ENCODE results near the gene PNMA6E.

Gene PNMA6E
- total RNA-seq = 0 to 0.21 (median 0) reads per million in 9 experiments

- Mint-ChIP-seq H3K9me3 (no peaks in the 10 kb centered on the region), H3K4me1 (ENCODE audit: low read depth in 2 of 2) (no peaks in the 10 kb centered on the region), H3K27me3 (no peaks in the 10 kb centered on the region), H3K27ac (no peak within 1 kb of the TSS), H3K4me3 (no peak within 1 kb of the TSS), H3K36me3 (ENCODE audit: insufficient read depth) (no peaks in the 10 kb centered on the region)
- no peak for DNase-seq
- ATAC-seq (replicated peaks) = no peak
These were observed at the start of gene PNMA6E for GRCh38 chrX:153401133-153401764. PNMA6E (minus strand) TSS chrX:153401350; CDS start chrX:153398849, 2,501 bp downstream.

DNA sequence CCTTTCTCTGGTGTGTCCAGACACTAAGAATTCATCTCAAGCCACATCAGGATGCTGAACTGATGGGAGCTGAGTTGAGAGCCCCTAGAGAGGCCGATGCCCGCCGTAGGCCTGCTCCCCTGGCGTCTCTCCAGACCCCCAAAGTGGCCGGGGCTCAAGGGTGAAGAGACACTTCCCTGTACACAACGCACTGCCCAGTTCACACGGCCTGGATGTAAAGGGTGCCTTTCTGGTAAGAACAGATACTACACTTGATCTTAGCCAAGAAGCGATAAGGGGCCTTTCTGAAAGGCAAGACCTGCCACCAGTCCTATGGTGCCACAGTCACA lies 49.8 kb upstream of the PNMA6E start:
- ATAC-seq (replicated peaks) (no peak), DNase-seq (no peak)
- no peaks in the 10 kb centered on the region for H3K9me3 Mint-ChIP-seq
- H3K27ac Mint-ChIP-seq = no peak overlapping the region
- no peaks in the 10 kb centered on the region for H3K4me1 Mint-ChIP-seq (ENCODE audit: low read depth in 2 of 2)
- no peak overlapping the region for H3K4me3 Mint-ChIP-seq
- H3K27me3 Mint-ChIP-seq = no peaks in the 10 kb centered on the region
- peaks cover 5% of the 10 kb centered on the region for H3K36me3 Mint-ChIP-seq (ENCODE audit: insufficient read depth)

DNA sequence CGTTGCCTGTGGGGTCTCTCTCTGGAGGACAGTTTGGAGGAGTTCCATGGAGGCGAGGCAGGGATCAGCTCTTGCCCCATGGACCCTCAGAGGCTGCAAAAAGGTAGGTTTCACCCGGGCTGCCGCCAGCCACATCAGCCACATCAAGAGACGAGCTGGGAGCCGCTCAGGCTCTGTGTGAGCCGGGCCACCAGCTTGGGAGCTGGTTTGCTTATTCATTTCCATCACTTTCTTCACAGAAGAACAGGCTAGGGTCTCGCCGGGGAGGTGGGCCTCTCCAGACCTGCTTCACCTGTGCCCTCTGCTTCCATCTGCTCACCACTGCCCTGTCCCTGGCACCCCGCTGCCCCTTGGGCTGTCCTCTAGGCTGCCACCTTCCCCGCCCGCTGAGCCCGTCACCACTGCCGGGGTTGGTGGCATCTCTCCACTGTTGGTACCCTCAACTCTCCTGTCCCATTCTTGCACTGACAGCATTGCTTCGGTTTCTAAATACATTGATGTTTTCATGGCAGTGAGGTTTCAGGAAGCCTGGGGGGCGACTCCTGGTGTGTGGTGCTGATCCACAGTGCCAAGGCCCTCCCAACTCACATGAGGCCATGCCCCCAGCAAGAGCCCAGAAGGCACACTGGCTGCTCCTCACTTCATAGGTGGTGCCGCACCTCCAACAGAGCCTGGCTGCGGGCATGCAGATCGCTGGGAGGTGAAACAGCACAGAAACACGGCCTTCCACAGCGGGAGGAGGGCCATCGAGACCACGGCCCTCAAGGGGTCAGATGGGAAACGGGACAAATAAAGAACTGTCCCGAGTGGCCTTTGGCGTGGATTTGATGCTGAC lies 49.2 kb upstream of the PNMA6E start:
- Mint-ChIP-seq H3K9me3 (no peaks in the 10 kb centered on the region), H3K27ac (no peak overlapping the region), H3K4me1 (ENCODE audit: low read depth in 2 of 2) (no peaks in the 10 kb centered on the region), H3K36me3 (ENCODE audit: insufficient read depth) (peaks cover 5% of the 10 kb centered on the region), H3K4me3 (no peak overlapping the region), H3K27me3 (no peaks in the 10 kb centered on the region)
- no peak for ATAC-seq (replicated peaks)
- DNase-seq = no peak

- H3K4me1 Mint-ChIP-seq (ENCODE audit: low read depth in 2 of 2) = no peaks in the 10 kb centered on the region
- no peaks in the 10 kb centered on the region for H3K9me3 Mint-ChIP-seq
- peaks cover 5% of the 10 kb centered on the region for H3K36me3 Mint-ChIP-seq (ENCODE audit: insufficient read depth)
- H3K4me3 Mint-ChIP-seq = no peak overlapping the region
- H3K27ac Mint-ChIP-seq = peak overlapping the region in 1 of 2 donors; percentile 42
- no peaks in the 10 kb centered on the region for H3K27me3 Mint-ChIP-seq
- ATAC-seq (replicated peaks) (no peak), DNase-seq (no peak)
These were observed 48.4 kb upstream of the PNMA6E start for GRCh38 chrX:153449368-153450113.

GRCh38 chrX:153448556-153449367 lies 47.6 kb upstream of the PNMA6E start:
- DNase-seq = no peak
- no peak for ATAC-seq (replicated peaks)
- H3K27me3 Mint-ChIP-seq = no peaks in the 10 kb centered on the region
- H3K36me3 Mint-ChIP-seq (ENCODE audit: insufficient read depth) = peaks cover 5% of the 10 kb centered on the region
- no peak overlapping the region for H3K27ac Mint-ChIP-seq
- no peaks in the 10 kb centered on the region for H3K4me1 Mint-ChIP-seq (ENCODE audit: low read depth in 2 of 2)
- H3K4me3 Mint-ChIP-seq = no peak overlapping the region
- H3K9me3 Mint-ChIP-seq = no peaks in the 10 kb centered on the region

- no peaks in the 10 kb centered on the region for H3K36me3 Mint-ChIP-seq (ENCODE audit: insufficient read depth)
- no peak overlapping the region for H3K4me3 Mint-ChIP-seq
- H3K9me3 Mint-ChIP-seq = no peaks in the 10 kb centered on the region
- no peak overlapping the region for H3K27ac Mint-ChIP-seq
- no peaks in the 10 kb centered on the region for H3K27me3 Mint-ChIP-seq
- H3K4me1 Mint-ChIP-seq (ENCODE audit: low read depth in 2 of 2) = no peaks in the 10 kb centered on the region
- no peak for DNase-seq
- ATAC-seq (replicated peaks) = no peak
These were observed 46.4 kb upstream of the PNMA6E start for GRCh38 chrX:153447581-153447960.

- ATAC-seq (replicated peaks) (no peak), DNase-seq (no peak)
- no peaks in the 10 kb centered on the region for H3K9me3 Mint-ChIP-seq
- H3K27ac Mint-ChIP-seq = no peak overlapping the region
- H3K4me3 Mint-ChIP-seq = no peak overlapping the region
- no peaks in the 10 kb centered on the region for H3K4me1 Mint-ChIP-seq (ENCODE audit: low read depth in 2 of 2)
- H3K27me3 Mint-ChIP-seq = no peaks in the 10 kb centered on the region
- no peaks in the 10 kb centered on the region for H3K36me3 Mint-ChIP-seq (ENCODE audit: insufficient read depth)
These were observed 45.9 kb upstream of the PNMA6E start for GRCh38 chrX:153446950-153447580.

GRCh38 chrX:153446636-153446936 lies 45.4 kb upstream of the PNMA6E start:
- peak overlapping the region in 1 of 2 donors; percentile 54 for H3K27ac Mint-ChIP-seq

GRCh38 chrX:153445856-153446635 lies 44.9 kb upstream of the PNMA6E start, which contains the start of gene TREX2:
TREX2 (minus strand) TSS chrX:153446056; CDS start chrX:153445430, 626 bp downstream.
- Mint-ChIP-seq H3K36me3 (ENCODE audit: insufficient read depth) (no peaks in the 10 kb centered on the region), H3K4me3 (no peak within 1 kb of the TSS), H3K9me3 (no peaks in the 10 kb centered on the region), H3K4me1 (ENCODE audit: low read depth in 2 of 2) (no peaks in the 10 kb centered on the region), H3K27ac (peak within 1 kb of the TSS in 1 of 2 donors; percentile 54), H3K27me3 (no peaks in the 10 kb centered on the region)
- DNase-seq (no peak), ATAC-seq (replicated peaks) (no peak)

More at GRCh38 chrX:153446636-153446936, 45.4 kb upstream of the PNMA6E start:
- no peaks in the 10 kb centered on the region for H3K9me3 Mint-ChIP-seq
- no peak for ATAC-seq (replicated peaks)
- DNase-seq = no peak
- H3K27me3 Mint-ChIP-seq = no peaks in the 10 kb centered on the region
- no peaks in the 10 kb centered on the region for H3K36me3 Mint-ChIP-seq (ENCODE audit: insufficient read depth)
- H3K4me1 Mint-ChIP-seq (ENCODE audit: low read depth in 2 of 2) = no peaks in the 10 kb centered on the region
- no peak overlapping the region for H3K4me3 Mint-ChIP-seq

DNA sequence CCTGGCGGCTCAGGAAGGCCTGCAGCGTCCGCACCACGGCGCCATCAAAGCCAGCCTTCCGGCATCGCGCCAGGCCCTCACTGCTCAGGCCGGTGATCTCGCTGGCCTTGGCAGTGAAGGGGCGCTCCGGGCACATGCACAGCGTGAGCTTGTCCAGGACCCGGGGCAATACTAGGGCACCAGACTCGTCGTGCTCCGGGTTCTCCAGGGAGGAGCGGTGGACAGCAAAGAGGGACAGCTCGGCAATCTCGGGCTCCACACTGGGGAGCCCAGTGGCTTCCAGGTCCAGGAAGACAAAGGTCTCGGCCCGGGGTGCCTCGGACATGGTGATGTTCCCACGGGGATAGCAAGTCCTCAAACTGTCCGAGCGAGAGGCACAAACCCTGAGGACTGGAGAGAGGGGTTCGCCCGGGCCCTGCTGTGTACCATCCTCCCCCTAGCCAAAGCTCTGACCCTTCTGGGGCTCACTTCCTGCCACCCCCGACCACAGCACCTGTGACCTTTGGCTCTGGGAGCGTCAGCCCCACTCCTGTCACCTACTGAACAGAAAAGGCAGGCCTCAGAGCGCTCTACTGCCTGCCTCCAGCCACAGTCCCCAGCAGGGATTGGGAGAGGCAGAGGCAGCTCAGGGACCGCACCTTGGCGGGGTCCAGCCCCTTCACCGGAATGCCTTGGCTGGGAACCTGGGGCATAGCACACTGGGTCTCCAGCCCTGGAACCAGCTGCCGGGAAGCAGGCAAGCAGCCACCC lies 44.1 kb upstream of the PNMA6E start:
- Mint-ChIP-seq H3K36me3 (ENCODE audit: insufficient read depth) (no peaks in the 10 kb centered on the region), H3K9me3 (no peaks in the 10 kb centered on the region), H3K4me3 (no peak overlapping the region), H3K4me1 (ENCODE audit: low read depth in 2 of 2) (no peaks in the 10 kb centered on the region), H3K27ac (no peak overlapping the region), H3K27me3 (no peaks in the 10 kb centered on the region)
- no peak for DNase-seq
- ATAC-seq (replicated peaks) = no peak

GRCh38 chrX:153444333-153445011 lies 43.3 kb upstream of the PNMA6E start:
- no peak overlapping the region for H3K27ac Mint-ChIP-seq
- no peak overlapping the region for H3K4me3 Mint-ChIP-seq
- no peaks in the 10 kb centered on the region for H3K36me3 Mint-ChIP-seq (ENCODE audit: insufficient read depth)
- ATAC-seq (replicated peaks) = no peak
- H3K27me3 Mint-ChIP-seq = no peaks in the 10 kb centered on the region
- no peaks in the 10 kb centered on the region for H3K9me3 Mint-ChIP-seq
- no peaks in the 10 kb centered on the region for H3K4me1 Mint-ChIP-seq (ENCODE audit: low read depth in 2 of 2)
- no peak for DNase-seq
